Caco-2 (cell line): Measurements from ENCODE around the gene GAN. TPM values are rescaled to one million over a fixed set of nuclear protein-coding genes. Genes with fewer than 3 reads are reported as not detected.

ENCODE experiments used
- BruUV-seq: library from RNA; stranded (reverse); fragments of 400-500 nt; replicated peaks from 2 replicates; lab custom pipeline; 2021; lab: Mats Ljungman, UMichigan
- CTCF ChIA-PET: fragments of 300-600 bp; sonication (Branson Sonifier 250); formaldehyde crosslinking; loops from one replicate; lab custom pipeline; 2022; ENCODE audit warnings: antibody characterized with exemption; lab: Charles Lee
- POLR2A ChIA-PET: fragments of 300-600 bp; sonication (Branson Sonifier 250); formaldehyde crosslinking; loops from one replicate; lab custom pipeline; 2022; ENCODE audit warnings: antibody characterized with exemption; lab: Charles Lee
- DNase-seq, 2 experiments: peaks; one replicate each; pipeline versions ENCODE4 v3.0.0 to v3.0.0-alpha.2; 2020 to 2022
- H3K27me3 ChIP-seq: replicated peaks from 2 replicates; pipeline ENCODE4 v1.6.0; 2011; ENCODE audit warnings: low read length; ENCODE audit not compliant: control insufficient read depth, insufficient read depth
- H3K36me3 ChIP-seq: 2 replicates; pipeline ENCODE4 v1.5.1; 2011; ENCODE audit warnings: low read length; ENCODE audit not compliant: control insufficient read depth, insufficient read depth
- H3K4me1 ChIP-seq: fragments of 250-450 bp; sonication (Bioruptor Pico); 2 replicates; pipeline ENCODE4 v1.5.1; 2020; ENCODE audit warnings: mild to moderate bottlenecking
- H3K4me3 ChIP-seq: 2 replicates; pipeline ENCODE4 v1.5.1; 2011; ENCODE audit warnings: low read depth, mild to moderate bottlenecking, control low read depth, low read length
- H3K9me3 ChIP-seq: fragments of 250-450 bp; sonication (Bioruptor Pico); 2 replicates; pipeline ENCODE4 v1.5.1; 2020; ENCODE audit warnings: mild to moderate bottlenecking, moderate library complexity
- H3K27ac Mint-ChIP-seq: one replicate; pipeline ENCODE4 v1.8.0; 2022; ENCODE audit warnings: mixed read lengths; ENCODE audit not compliant: unreplicated experiment
- H3K27me3 Mint-ChIP-seq: one replicate; pipeline ENCODE4 v1.8.0; 2022; ENCODE audit warnings: mixed read lengths; ENCODE audit not compliant: insufficient read depth, unreplicated experiment
- H3K36me3 Mint-ChIP-seq: one replicate; pipeline ENCODE4 v1.8.0; 2022; ENCODE audit warnings: mild to moderate bottlenecking, mixed read lengths; ENCODE audit not compliant: insufficient read depth, unreplicated experiment
- H3K4me1 Mint-ChIP-seq: one replicate; pipeline ENCODE4 v1.8.0; 2022; ENCODE audit warnings: low read depth, mixed read lengths; ENCODE audit not compliant: unreplicated experiment
- H3K4me3 Mint-ChIP-seq: one replicate; pipeline ENCODE4 v1.8.0; 2022; ENCODE audit warnings: mild to moderate bottlenecking, moderate library complexity, mixed read lengths; ENCODE audit not compliant: unreplicated experiment
- H3K9me3 Mint-ChIP-seq: one replicate; pipeline ENCODE4 v1.8.0; 2022; ENCODE audit warnings: mixed read lengths; ENCODE audit not compliant: unreplicated experiment
- intact Hi-C: fragments of 100-400 bp; cut with micrococcal nuclease; formaldehyde crosslinking; loops from one replicate; pipeline ENCODE4 v1.10.0; 2022; ENCODE audit not compliant: unreplicated experiment
- total RNA-seq: library from RNA; stranded (reverse); gene quantifications from 2 replicates; pipeline ENCODE4 v1.2.3, GENCODE V29; 2022
- TF ChIP-seq, protein P1 (sequence below), 2 experiments: fragments of 200-600 bp in 1 of 2; IDR thresholded peaks; 1 replicate in 1 of 2; 2 replicates in 1 of 2; pipeline versions ENCODE4 v1.5.1 to v1.8.0; 2011 to 2022; ENCODE audit warnings: antibody characterized with exemption in 1 of 2, control low read depth in 1 of 2, inconsistent platforms in 1 of 2, low read depth in 1 of 2, low read length in 1 of 2, mild to moderate bottlenecking in 1 of 2, moderate library complexity in 1 of 2; ENCODE audit not compliant: insufficient read depth in 1 of 2, severe bottlenecking in 1 of 2, unreplicated experiment in 1 of 2

Gene GAN
- total RNA-seq, 1 experiment from 2014 or later: 29.3 TPM

DNA sequence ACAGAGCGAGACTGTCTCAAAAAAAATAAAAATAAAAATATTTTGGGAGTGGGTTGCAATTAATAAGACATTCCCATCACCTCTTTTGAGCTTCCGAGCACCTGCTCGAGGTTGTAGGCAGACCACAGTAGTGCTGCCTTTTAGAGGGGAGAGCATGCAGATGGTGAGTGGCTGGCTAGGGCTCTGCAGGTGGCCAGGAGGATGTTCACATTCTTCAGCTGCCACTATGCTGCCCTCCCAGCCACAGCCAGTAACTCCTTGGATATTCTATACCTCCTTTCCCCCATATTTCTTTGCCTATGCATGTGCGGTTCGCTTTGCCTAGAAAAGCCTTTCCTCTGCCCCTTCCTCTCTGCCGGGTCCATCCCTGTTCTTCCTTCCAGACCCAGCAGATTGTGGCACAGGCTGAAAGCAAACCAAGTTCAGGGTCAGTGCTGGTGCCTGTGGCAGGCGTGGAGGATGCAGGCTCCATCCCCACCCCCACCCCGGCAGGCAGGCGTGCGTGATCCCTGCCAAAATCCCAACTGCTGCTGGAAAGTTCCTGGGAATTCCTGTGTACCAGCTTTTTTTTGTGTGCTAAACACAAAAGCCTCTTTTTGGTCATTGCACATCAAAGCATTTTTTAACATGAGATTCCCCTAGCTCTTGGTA lies 96.0 kb downstream of the GAN start:
- no peaks in the 10 kb centered on the region for H3K9me3 Mint-ChIP-seq
- peaks cover 3% of the 10 kb centered on the region; the same call in 1 of the 2 replicates for H3K4me1 ChIP-seq
- no TSS peak for BruUV-seq
- H3K36me3 ChIP-seq: no peaks in the 10 kb centered on the region
- POLR2A ChIA-PET: interaction anchor here (0.6 to 0.7 kb wide), 3 partner anchors 33 to 243 kb away, joined by 3 to 7 read pairs (median 3); no protein-coding TSS in a partner anchor
- H3K27me3 ChIP-seq: no peaks in the 10 kb centered on the region
- CTCF ChIA-PET: interaction anchor here (0.5 to 0.7 kb wide), 2 partner anchors 62 to 320 kb away, joined by 3 to 5 read pairs; no protein-coding TSS in a partner anchor
- H3K4me3 ChIP-seq: no peak overlapping the region
- TF ChIP-seq, protein P1, sequence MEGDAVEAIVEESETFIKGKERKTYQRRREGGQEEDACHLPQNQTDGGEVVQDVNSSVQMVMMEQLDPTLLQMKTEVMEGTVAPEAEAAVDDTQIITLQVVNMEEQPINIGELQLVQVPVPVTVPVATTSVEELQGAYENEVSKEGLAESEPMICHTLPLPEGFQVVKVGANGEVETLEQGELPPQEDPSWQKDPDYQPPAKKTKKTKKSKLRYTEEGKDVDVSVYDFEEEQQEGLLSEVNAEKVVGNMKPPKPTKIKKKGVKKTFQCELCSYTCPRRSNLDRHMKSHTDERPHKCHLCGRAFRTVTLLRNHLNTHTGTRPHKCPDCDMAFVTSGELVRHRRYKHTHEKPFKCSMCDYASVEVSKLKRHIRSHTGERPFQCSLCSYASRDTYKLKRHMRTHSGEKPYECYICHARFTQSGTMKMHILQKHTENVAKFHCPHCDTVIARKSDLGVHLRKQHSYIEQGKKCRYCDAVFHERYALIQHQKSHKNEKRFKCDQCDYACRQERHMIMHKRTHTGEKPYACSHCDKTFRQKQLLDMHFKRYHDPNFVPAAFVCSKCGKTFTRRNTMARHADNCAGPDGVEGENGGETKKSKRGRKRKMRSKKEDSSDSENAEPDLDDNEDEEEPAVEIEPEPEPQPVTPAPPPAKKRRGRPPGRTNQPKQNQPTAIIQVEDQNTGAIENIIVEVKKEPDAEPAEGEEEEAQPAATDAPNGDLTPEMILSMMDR (IDR thresholded peaks at IDR 0.05; ENCODE audit: insufficient read depth in 1 of 2, low read depth in 1 of 2, low read length in 1 of 2, severe bottlenecking in 1 of 2, unreplicated experiment in 1 of 2): no peak
- no peaks in the 10 kb centered on the region for H3K9me3 ChIP-seq
- DNase-seq: no peak
- peaks cover 6% of the 10 kb centered on the region for H3K36me3 Mint-ChIP-seq
- H3K27ac Mint-ChIP-seq: no peak overlapping the region
- H3K27me3 Mint-ChIP-seq: no peaks in the 10 kb centered on the region
- H3K4me1 Mint-ChIP-seq: peaks cover 7% of the 10 kb centered on the region
- H3K4me3 Mint-ChIP-seq: no peak overlapping the region
- intact Hi-C loops: no loop called here

DNA sequence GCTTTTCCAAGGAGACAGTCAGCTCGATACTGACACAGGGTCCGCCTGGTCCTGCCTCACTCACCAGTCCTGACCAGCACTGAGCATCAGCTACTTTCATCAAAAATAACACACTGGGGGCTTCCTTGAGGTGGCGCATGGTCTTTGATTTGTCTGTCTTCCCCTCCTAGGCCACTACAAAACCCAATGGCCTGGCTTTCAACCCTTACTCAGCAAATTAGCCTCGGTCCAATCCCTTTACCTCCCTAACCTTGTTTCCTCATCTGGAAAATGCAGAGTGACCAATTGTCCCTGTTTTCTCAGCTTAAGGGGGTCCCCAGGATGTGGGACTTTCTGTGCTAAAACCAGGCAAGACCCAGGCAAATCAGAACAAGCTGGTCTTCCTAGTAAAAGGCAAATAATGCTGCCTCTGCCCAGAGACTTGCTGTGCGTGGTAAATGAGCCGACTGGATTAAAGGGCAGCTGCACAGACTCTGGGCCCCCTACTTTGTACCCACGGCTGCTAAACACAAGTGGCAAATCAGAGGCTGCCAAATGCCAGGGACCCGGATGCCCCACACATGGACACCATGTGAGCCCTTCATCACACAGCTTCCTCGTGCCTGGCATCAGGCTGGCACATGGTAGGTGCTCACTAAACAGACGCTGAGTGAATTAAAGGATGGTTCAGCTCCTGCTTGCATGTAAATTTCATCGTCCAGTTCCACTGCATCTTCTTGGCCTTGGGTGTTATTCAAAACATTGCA lies 98.7 kb downstream of the GAN start:
- no peaks in the 10 kb centered on the region for H3K4me1 ChIP-seq
- H3K9me3 ChIP-seq: no peaks in the 10 kb centered on the region
- no peaks in the 10 kb centered on the region for H3K36me3 ChIP-seq
- Mint-ChIP-seq H3K27me3 (no peaks in the 10 kb centered on the region), H3K4me3 (no peak overlapping the region), H3K4me1 (peaks cover 7% of the 10 kb centered on the region), H3K9me3 (no peaks in the 10 kb centered on the region), H3K36me3 (peaks cover 6% of the 10 kb centered on the region), H3K27ac (no peak overlapping the region)
- no peaks in the 10 kb centered on the region for H3K27me3 ChIP-seq
- TF ChIP-seq, protein P1 (IDR thresholded peaks at IDR 0.05; ENCODE audit: insufficient read depth in 1 of 2, low read depth in 1 of 2, low read length in 1 of 2, severe bottlenecking in 1 of 2, unreplicated experiment in 1 of 2): no peak
- BruUV-seq: no TSS peak
- no peak overlapping the region for H3K4me3 ChIP-seq
- no peak for DNase-seq
- ChIA-PET CTCF (no interaction called here), POLR2A (no interaction called here)
- intact Hi-C loops: no loop called here

GRCh38 chr16:81415751-81416150 lies 101.0 kb downstream of the GAN start:
- TF ChIP-seq, protein P1 (IDR thresholded peaks at IDR 0.05; ENCODE audit: insufficient read depth in 1 of 2, low read depth in 1 of 2, low read length in 1 of 2, severe bottlenecking in 1 of 2, unreplicated experiment in 1 of 2): no peak
- ChIA-PET CTCF (no interaction called here), POLR2A (no interaction called here)
- Mint-ChIP-seq H3K4me3 (no peak overlapping the region), H3K9me3 (no peaks in the 10 kb centered on the region), H3K36me3 (no peaks in the 10 kb centered on the region), H3K4me1 (no peaks in the 10 kb centered on the region), H3K27ac (no peak overlapping the region), H3K27me3 (no peaks in the 10 kb centered on the region)
- Histone ChIP-seq H3K36me3 (no peaks in the 10 kb centered on the region), H3K4me1 (no peaks in the 10 kb centered on the region), H3K27me3 (no peaks in the 10 kb centered on the region), H3K9me3 (no peaks in the 10 kb centered on the region), H3K4me3 (no peak overlapping the region)
- intact Hi-C loops: no loop called here
- no peak for DNase-seq
- no TSS peak for BruUV-seq
